ENCODE results near the gene MGLL.

MGLL gene

DNA sequence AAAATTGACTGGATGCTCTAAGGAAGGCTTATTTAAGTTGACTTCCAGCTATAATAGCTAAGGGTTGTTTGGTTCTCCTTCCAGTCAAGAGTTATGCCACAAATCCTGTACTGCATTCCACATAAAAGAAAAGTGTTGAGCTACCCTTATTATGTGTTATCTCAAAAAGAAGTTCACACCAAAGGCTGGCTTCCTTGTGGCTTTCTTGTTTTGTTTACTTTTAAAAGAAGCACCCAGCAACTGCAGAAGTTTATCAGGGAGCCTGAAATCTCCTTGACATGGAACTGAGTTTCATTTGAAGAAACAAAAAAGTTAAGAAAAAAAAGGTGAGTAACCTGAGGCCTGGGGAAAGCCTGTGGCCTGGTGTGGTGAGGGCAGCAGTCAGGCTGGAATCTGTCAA lies 10.2 kb downstream of the MGLL start:
- Histone ChIP-seq H3K4me1 (ENCODE audit: control insufficient read depth in 1 of 2, insufficient read depth in 1 of 2, low read depth in 1 of 2, low read length in 1 of 2) (peaks cover 2 to 6% of the 10 kb centered on the region in 2 experiments), H3K9me3 (no peaks in the 10 kb centered on the region), H3K27me3 (no peaks in the 10 kb centered on the region), H3K36me3 (peaks cover 18% of the 10 kb centered on the region), H3K27ac (no peak overlapping the region), H3K4me3 (ENCODE audit: low read depth in 1 of 2, low read length in 1 of 2) (no peak overlapping the region)
- TF ChIP-seq CTCF (IDR thresholded peaks at IDR 0.05): no peak

GRCh38 chr3:127811717-127812116 lies 10.6 kb downstream of the MGLL start:
- Histone ChIP-seq H3K27ac (no peak overlapping the region), H3K27me3 (no peaks in the 10 kb centered on the region), H3K4me3 (ENCODE audit: low read depth in 1 of 2, low read length in 1 of 2) (no peak overlapping the region), H3K36me3 (peaks cover 18% of the 10 kb centered on the region), H3K9me3 (no peaks in the 10 kb centered on the region), H3K4me1 (ENCODE audit: control insufficient read depth in 1 of 2, insufficient read depth in 1 of 2, low read depth in 1 of 2, low read length in 1 of 2) (peaks cover 0 to 1% of the 10 kb centered on the region in 2 experiments)
- TF ChIP-seq CTCF (IDR thresholded peaks at IDR 0.05): no peak

DNA sequence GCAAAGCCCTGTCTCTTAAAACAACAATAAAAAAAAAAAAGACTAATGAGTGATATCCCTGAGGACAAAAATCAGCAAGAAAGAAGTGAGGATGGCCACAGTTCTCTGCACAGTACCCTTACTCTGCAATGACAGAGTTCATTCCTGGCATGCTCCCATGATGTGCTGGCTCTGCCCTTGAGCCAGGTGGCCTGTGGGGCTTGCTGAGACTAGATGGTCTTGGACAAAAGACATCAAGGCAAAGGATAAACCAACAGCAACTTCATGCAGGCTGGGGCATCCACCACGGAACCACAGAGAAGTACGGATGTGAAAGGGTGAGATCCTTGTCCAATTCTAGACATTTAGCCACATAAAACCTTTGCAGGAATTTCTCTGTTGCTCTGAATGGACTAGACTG lies 12.7 kb downstream of the MGLL start:
- no peak for TF ChIP-seq CTCF (IDR thresholded peaks at IDR 0.05)
- H3K4me1 ChIP-seq (ENCODE audit: control insufficient read depth in 1 of 2, insufficient read depth in 1 of 2, low read depth in 1 of 2, low read length in 1 of 2): no peaks in the 10 kb centered on the region
- H3K4me3 ChIP-seq (ENCODE audit: low read depth in 1 of 2, low read length in 1 of 2): no peak overlapping the region
- no peak overlapping the region for H3K27ac ChIP-seq
- no peaks in the 10 kb centered on the region for H3K27me3 ChIP-seq
- H3K9me3 ChIP-seq: no peaks in the 10 kb centered on the region
- H3K36me3 ChIP-seq: peaks cover 9% of the 10 kb centered on the region

DNA sequence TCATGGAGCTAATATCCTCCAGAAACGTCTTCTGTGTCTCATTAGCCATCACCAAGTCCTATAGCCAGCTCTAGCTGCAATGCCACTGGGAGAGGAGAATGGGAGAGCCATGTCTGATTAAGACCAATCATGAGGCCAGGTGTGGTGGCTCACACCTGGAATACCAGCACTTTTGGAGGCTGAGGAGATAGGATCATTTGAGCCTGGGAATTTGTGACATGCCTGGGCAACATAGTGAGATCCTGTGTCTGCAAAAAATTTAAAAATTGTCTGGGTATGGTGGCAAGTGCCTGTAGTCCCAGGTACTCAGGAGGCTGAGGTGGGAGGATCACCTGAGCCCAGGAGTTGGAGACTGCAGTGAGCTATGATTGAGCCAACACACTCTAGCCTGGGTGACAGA lies 13.1 kb downstream of the MGLL start:
- H3K4me3 ChIP-seq (ENCODE audit: low read depth in 1 of 2, low read length in 1 of 2): no peak overlapping the region
- TF ChIP-seq CTCF (IDR thresholded peaks at IDR 0.05): no peak

GRCh38 chr3:127808197-127808596 lies 14.1 kb downstream of the MGLL start:
- Histone ChIP-seq H3K9me3 (no peaks in the 10 kb centered on the region), H3K36me3 (peaks cover 5% of the 10 kb centered on the region), H3K27me3 (no peaks in the 10 kb centered on the region), H3K27ac (no peak overlapping the region), H3K4me3 (ENCODE audit: low read depth in 1 of 2, low read length in 1 of 2) (no peak overlapping the region), H3K4me1 (ENCODE audit: control insufficient read depth in 1 of 2, insufficient read depth in 1 of 2, low read depth in 1 of 2, low read length in 1 of 2) (no peaks in the 10 kb centered on the region)
- TF ChIP-seq CTCF (IDR thresholded peaks at IDR 0.05): no peak

More for the DNA sequence above, 13.1 kb downstream of the MGLL start:
- Histone ChIP-seq H3K4me1 (ENCODE audit: control insufficient read depth in 1 of 2, insufficient read depth in 1 of 2, low read depth in 1 of 2, low read length in 1 of 2) (no peaks in the 10 kb centered on the region), H3K27ac (no peak overlapping the region), H3K9me3 (no peaks in the 10 kb centered on the region), H3K27me3 (no peaks in the 10 kb centered on the region), H3K36me3 (peaks cover 5% of the 10 kb centered on the region)
